Epithelial cell of proximal tubule (primary cell): ENCODE measurements around the gene PHACTR1. TPM values are rescaled to one million over a fixed set of nuclear protein-coding genes. Genes with fewer than 3 reads are reported as not detected.
A peak's percentile ranks its signal among the peaks of the same experiment; 100 is the strongest.

Experiments
- DNase-seq: peaks from one replicate; pipeline ENCODE4 v3.0.0-alpha.2; 2011; ENCODE audit warnings: low read depth
- H3K4me3 ChIP-seq: 2 replicates; pipeline ENCODE4 v1.5.1; 2011; ENCODE audit warnings: low read depth, mild to moderate bottlenecking, low read length
- total RNA-seq: library from RNA; depleted of rRNA; stranded (reverse); fragments of >200 nt; gene quantifications from 2 replicates; pipeline ENCODE4 v1.2.3, GENCODE V29; 2015
- TF ChIP-seq, protein P1 (sequence below): conservative IDR thresholded peaks from 2 replicates; pipeline ENCODE4 v1.5.1; 2012; ENCODE audit warnings: low read depth, mild to moderate bottlenecking, low read length

Gene PHACTR1
- total RNA-seq, 1 donor from 2014 or later, result 0.98 TPM

DNA sequence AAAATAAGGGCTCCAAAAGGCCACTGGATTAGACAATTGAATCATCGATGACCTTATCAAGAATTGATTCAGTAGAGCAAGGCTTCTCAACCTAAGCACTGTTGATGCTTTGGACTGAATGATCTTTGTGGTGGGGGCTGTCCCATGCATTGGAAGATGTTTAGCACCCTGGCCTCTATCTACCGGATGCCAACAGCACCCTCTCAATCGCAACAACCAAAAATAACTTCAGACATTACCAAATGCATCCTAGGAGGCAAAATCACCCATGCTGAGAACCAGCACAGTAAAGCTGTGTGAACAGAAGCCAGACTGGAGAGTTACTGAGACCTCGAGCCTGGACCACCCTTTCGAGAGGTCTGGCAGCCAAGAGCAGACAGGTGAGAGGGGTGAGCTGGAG is 544.3 kb downstream of the PHACTR1 start:
- H3K4me3 ChIP-seq, result no peak overlapping the region
- no peak for DNase-seq
- TF ChIP-seq, protein P1, sequence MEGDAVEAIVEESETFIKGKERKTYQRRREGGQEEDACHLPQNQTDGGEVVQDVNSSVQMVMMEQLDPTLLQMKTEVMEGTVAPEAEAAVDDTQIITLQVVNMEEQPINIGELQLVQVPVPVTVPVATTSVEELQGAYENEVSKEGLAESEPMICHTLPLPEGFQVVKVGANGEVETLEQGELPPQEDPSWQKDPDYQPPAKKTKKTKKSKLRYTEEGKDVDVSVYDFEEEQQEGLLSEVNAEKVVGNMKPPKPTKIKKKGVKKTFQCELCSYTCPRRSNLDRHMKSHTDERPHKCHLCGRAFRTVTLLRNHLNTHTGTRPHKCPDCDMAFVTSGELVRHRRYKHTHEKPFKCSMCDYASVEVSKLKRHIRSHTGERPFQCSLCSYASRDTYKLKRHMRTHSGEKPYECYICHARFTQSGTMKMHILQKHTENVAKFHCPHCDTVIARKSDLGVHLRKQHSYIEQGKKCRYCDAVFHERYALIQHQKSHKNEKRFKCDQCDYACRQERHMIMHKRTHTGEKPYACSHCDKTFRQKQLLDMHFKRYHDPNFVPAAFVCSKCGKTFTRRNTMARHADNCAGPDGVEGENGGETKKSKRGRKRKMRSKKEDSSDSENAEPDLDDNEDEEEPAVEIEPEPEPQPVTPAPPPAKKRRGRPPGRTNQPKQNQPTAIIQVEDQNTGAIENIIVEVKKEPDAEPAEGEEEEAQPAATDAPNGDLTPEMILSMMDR, result no peak

DNA sequence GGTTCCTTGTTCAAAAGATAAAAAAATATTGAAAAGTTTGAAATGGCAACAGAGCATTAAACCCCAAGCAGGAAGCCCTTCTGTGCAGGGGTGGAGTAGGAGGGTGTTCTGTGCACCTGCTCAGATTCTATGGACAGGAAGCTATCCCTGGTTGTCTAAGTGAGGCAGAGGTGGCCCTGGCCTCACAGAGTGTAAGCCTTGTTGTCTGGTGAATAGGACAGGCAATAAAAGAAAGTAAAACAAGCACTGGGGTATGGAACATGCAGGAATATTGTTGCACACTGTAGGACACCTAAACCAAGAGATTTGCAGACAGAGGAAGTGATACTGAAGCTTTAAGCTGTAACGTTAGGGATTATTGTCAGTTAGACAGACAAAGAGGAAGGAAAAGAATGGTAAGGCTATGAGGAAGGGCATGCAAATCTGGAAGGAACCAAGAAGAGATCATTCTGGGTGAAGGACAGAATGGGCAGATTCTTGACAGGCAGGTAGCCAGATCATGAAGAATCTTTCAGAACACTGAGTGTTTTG is 545.0 kb downstream of the PHACTR1 start:
- no peak for DNase-seq
- TF ChIP-seq, protein P1, result no peak
- H3K4me3 ChIP-seq, result no peak overlapping the region

DNA sequence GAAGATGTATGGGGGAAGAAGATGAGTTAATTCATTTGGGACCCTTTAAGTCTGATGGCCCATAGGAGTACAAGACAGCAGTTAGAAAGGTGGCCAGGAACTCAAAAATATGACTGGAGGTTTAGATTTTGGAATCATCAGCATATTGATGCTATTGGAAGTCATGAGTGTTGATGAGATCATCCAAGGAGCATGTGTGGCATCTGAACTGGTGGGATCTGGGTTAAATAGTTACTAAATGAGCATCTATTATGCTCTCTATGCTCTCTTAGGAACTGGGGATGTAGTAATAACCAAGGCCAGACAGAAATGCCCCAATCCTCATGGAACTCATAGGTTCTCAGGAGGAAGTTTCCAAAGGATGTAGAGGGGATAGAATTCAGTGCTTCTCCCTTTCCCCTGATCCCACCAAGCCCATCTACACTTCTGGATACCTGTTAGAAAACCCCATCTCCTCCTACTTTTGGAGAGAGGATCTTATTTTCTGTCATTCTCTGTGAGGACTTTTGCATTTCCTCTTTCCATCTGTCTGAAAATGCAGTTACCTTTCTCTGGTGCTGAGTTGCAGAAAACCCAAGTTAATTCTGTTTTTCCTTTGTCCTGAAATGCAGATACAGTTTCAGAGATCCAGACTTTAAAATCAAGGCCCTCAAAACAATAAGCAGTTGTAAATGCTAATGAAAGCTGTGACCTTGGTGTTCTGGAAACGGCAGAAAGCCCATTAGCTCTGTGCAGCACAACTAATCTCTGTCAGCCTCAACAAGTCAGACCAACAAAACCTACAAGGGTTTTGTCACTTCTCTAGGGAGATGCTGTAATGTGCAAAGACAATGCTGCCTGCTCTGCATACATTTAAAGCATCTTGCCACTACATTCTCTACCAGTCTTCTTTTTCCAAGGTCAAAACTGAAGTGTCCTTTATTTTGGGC is 546.0 kb downstream of the PHACTR1 start:
- DNase-seq, result peak; percentile 30
- TF ChIP-seq, protein P1, result no peak
- no peak overlapping the region for H3K4me3 ChIP-seq

DNA sequence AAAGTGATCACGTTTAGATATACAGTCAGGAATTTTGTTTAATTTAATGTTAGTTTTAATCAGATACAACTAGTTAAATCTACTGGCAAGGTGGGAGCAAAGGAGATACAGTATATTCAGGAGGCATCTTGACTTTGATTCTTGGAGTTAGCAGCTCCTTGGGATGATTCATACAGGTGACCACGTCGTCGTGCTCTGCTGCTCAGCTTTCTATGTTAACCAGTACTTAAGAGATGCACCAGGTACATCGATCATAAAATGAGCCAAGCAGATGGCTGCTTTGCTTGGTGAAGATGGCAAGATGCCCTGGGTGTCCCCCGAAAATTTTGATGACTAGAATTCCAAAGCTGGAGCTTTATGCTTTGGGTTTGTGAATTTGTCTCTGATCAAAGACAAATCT is 547.1 kb downstream of the PHACTR1 start:
- DNase-seq, result no peak
- no peak overlapping the region for H3K4me3 ChIP-seq
- TF ChIP-seq, protein P1, result no peak

DNA sequence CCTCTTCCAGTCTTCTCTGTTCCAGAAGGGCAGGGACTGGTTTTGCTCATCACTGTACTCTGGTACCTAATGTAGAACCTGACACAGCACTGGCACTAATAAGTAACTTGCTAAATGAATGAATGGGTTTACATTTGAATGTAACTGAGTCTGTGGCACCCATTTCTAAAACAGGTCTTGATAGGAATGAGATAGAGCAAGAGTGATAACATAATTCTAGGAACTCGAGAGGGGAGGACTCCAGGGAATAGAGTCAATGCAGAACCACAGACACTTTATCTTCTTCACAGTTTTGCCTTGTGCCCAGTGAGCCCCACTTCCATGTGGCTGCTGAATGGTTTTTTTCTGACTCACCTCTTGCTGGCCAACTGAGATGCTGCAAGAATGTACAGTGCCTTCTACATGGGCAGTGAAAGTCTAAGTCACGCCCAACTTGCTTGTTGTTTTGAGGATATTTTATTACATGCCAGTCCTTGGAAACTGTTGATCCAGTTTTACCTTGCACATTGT is 550.6 kb downstream of the PHACTR1 start:
- TF ChIP-seq, protein P1, result no peak
- no peak for DNase-seq
- no peak overlapping the region for H3K4me3 ChIP-seq

DNA sequence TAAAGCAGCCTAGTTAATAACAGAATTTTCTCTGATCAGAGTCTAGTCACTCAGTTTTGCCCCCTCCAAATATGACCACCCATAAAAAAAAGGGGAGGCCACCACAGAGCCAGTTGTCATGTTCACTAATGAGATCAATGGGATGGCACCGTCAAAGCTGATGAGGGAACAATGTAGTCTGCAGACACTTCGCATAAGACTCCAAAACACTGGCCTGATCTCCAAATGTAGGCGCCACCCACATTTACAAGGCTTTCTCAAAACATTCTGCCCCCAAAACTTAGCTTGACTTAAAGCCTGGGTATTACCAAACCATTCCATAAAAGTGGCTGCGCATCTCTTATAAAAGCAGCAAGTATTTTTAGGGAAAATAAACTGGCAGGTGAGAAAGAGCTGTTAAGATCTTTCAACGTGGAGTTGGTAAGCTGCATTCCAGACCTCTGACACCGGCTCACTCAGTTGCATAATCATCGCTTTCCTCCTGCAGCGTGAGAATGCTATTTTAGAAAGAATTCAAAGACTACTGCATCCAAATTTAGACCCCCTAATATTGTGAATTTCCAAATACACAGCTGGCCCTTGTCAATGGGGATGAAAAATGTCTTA is 552.4 kb downstream of the PHACTR1 start:
- no peak for DNase-seq
- TF ChIP-seq, protein P1, result no peak
- no peak overlapping the region for H3K4me3 ChIP-seq
